ENCODE data around the gene RHEX. TPM values are rescaled to one million over a fixed set of nuclear protein-coding genes. Genes with fewer than 3 reads are reported as not detected.

The RHEX gene
- total and polyA plus RNA-seq, 2 experiments from 2014 or later = not detected

- Histone ChIP-seq H3K9ac (no peak overlapping the region), H3K27me3 (replicated peaks; ENCODE audit: insufficient read depth) (peaks cover under 1% of the 10 kb centered on the region; the same call in 1 of the 2 replicates), H3K27ac (no peak overlapping the region), H3K36me3 (ENCODE audit: low read depth) (no peaks in the 10 kb centered on the region), H3F3A (ENCODE audit: insufficient read depth) (peaks cover 7% of the 10 kb centered on the region), H3K4me2 (ENCODE audit: unreplicated experiment) (no peak overlapping the region), H3K9me2 (ENCODE audit: insufficient read depth) (no peaks in the 10 kb centered on the region), H3K79me2 (ENCODE audit: insufficient read depth) (no peaks in the 10 kb centered on the region), H4K20me1 (ENCODE audit: insufficient read depth) (no peaks in the 10 kb centered on the region), H3K4me1 (ENCODE audit: insufficient read depth) (peaks cover 6% of the 10 kb centered on the region; the same call in 1 of the 2 replicates), H3K9me3 (ENCODE audit: low read depth) (no peaks in the 10 kb centered on the region), H2AFZ (no peak overlapping the region), H3K4me3 (no peak overlapping the region)
- in situ Hi-C loops (cut with MboI) = no loop called here
- peak; percentile 23 for DNase-seq
- TF ChIP-seq EZH2phosphoT487 (IDR thresholded peaks at IDR 0.05; ENCODE audit: insufficient read depth, low read depth) = no peak
- no peak for TF ChIP-seq EZH2 (IDR thresholded peaks at IDR 0.05; ENCODE audit: insufficient read depth, poor library complexity, severe bottlenecking)
- 57 to 60% methylated on average over 2 of the region's 2 CpGs for WGBS, 2 experiments (ENCODE audit: low coverage in 1 of 2, low lambda C conversion rate in 2 of 2, missing lambda C conversion rate in 2 of 2)
Observed at GRCh38 chr1:206108635-206109034, 55.7 kb downstream of the RHEX start.

- H3K4me3 ChIP-seq = no peak overlapping the region
- no peaks in the 10 kb centered on the region for H3K79me2 ChIP-seq (ENCODE audit: insufficient read depth)
- H3K9ac ChIP-seq = no peak overlapping the region
- peaks cover 8% of the 10 kb centered on the region; the same call in 1 of the 2 replicates for H3K27me3 ChIP-seq (replicated peaks; ENCODE audit: insufficient read depth)
- peaks cover 7% of the 10 kb centered on the region for H3F3A ChIP-seq (ENCODE audit: insufficient read depth)
- in situ Hi-C loops (cut with MboI) = no loop called here
- no peaks in the 10 kb centered on the region for H4K20me1 ChIP-seq (ENCODE audit: insufficient read depth)
- H3K4me2 ChIP-seq (ENCODE audit: unreplicated experiment) = no peak overlapping the region
- H3K4me1 ChIP-seq (ENCODE audit: insufficient read depth) = peaks cover 6% of the 10 kb centered on the region; the same call in 1 of the 2 replicates
- TF ChIP-seq EZH2phosphoT487 (IDR thresholded peaks at IDR 0.05; ENCODE audit: insufficient read depth, low read depth) = no peak
- no peak for TF ChIP-seq EZH2 (IDR thresholded peaks at IDR 0.05; ENCODE audit: insufficient read depth, poor library complexity, severe bottlenecking)
- DNase-seq = no peak
- H3K36me3 ChIP-seq (ENCODE audit: low read depth) = no peaks in the 10 kb centered on the region
- H3K27ac ChIP-seq = no peak overlapping the region
- H3K9me3 ChIP-seq (ENCODE audit: low read depth) = no peaks in the 10 kb centered on the region
- WGBS, 2 experiments (ENCODE audit: low coverage in 1 of 2, low lambda C conversion rate in 2 of 2, missing lambda C conversion rate in 2 of 2) = 67 to 73% methylated on average over 4 of the region's 4 CpGs
- H2AFZ ChIP-seq = no peak overlapping the region
- H3K9me2 ChIP-seq (ENCODE audit: insufficient read depth) = no peaks in the 10 kb centered on the region
Observed at GRCh38 chr1:206109718-206110117, 56.7 kb downstream of the RHEX start.

- Histone ChIP-seq H3K9me3 (ENCODE audit: low read depth) (no peaks in the 10 kb centered on the region), H3F3A (ENCODE audit: insufficient read depth) (peaks cover 7% of the 10 kb centered on the region), H3K79me2 (ENCODE audit: insufficient read depth) (no peaks in the 10 kb centered on the region), H3K9ac (no peak overlapping the region), H3K4me1 (ENCODE audit: insufficient read depth) (peaks cover 6% of the 10 kb centered on the region; the same call in 1 of the 2 replicates), H2AFZ (no peak overlapping the region), H3K4me3 (no peak overlapping the region), H3K27me3 (replicated peaks; ENCODE audit: insufficient read depth) (peaks cover 8% of the 10 kb centered on the region; the same call in 1 of the 2 replicates), H4K20me1 (ENCODE audit: insufficient read depth) (no peaks in the 10 kb centered on the region), H3K36me3 (ENCODE audit: low read depth) (no peaks in the 10 kb centered on the region), H3K9me2 (ENCODE audit: insufficient read depth) (no peaks in the 10 kb centered on the region), H3K27ac (no peak overlapping the region), H3K4me2 (ENCODE audit: unreplicated experiment) (no peak overlapping the region)
- TF ChIP-seq EZH2 (IDR thresholded peaks at IDR 0.05; ENCODE audit: insufficient read depth, poor library complexity, severe bottlenecking) = no peak
- in situ Hi-C loops (cut with MboI) = no loop called here
- DNase-seq = no peak
- 91 to 95% methylated on average over 5 to 15 of the region's 15 CpGs for WGBS, 2 experiments (ENCODE audit: low coverage in 1 of 2, low lambda C conversion rate in 2 of 2, missing lambda C conversion rate in 2 of 2)
Observed at GRCh38 chr1:206110161-206110560, 57.2 kb downstream of the RHEX start.

- WGBS, 2 experiments (ENCODE audit: low coverage in 1 of 2, low lambda C conversion rate in 2 of 2, missing lambda C conversion rate in 2 of 2) = 74 to 79% methylated on average over 3 of the region's 3 CpGs
- H2AFZ ChIP-seq = no peak overlapping the region
- no peak for DNase-seq
Observed at GRCh38 chr1:206110820-206111219, 57.8 kb downstream of the RHEX start.

More at GRCh38 chr1:206110820-206111219, 57.8 kb downstream of the RHEX start:
- Histone ChIP-seq H3K9me3 (ENCODE audit: low read depth) (no peaks in the 10 kb centered on the region), H3K4me3 (no peak overlapping the region), H3F3A (ENCODE audit: insufficient read depth) (peaks cover 5% of the 10 kb centered on the region), H3K79me2 (ENCODE audit: insufficient read depth) (no peaks in the 10 kb centered on the region), H4K20me1 (ENCODE audit: insufficient read depth) (no peaks in the 10 kb centered on the region), H3K27me3 (replicated peaks; ENCODE audit: insufficient read depth) (peaks cover 8% of the 10 kb centered on the region; the same call in 1 of the 2 replicates), H3K9me2 (ENCODE audit: insufficient read depth) (no peaks in the 10 kb centered on the region), H3K36me3 (ENCODE audit: low read depth) (no peaks in the 10 kb centered on the region), H3K4me1 (ENCODE audit: insufficient read depth) (peaks cover 6% of the 10 kb centered on the region; the same call in 1 of the 2 replicates), H3K9ac (no peak overlapping the region), H3K4me2 (ENCODE audit: unreplicated experiment) (no peak overlapping the region), H3K27ac (no peak overlapping the region)
- no peak for TF ChIP-seq EZH2 (IDR thresholded peaks at IDR 0.05; ENCODE audit: insufficient read depth, poor library complexity, severe bottlenecking)
- no peak for TF ChIP-seq EZH2phosphoT487 (IDR thresholded peaks at IDR 0.05; ENCODE audit: insufficient read depth, low read depth)
- in situ Hi-C loops (cut with MboI) = no loop called here
